IMR-90 (cell line): Measurements from ENCODE around the gene ANK2. TPM values are rescaled to one million over a fixed set of nuclear protein-coding genes. Genes with fewer than 3 reads are reported as not detected.

Source experiments
- ATAC-seq: fragments of 200-7000 bp; cut with Tn5 transposase; 2 replicates; pipeline ENCODE4 v1.9.1; 2020; ENCODE audit warnings: low read depth, mild to moderate bottlenecking, moderate library complexity
- BruUV-seq: library from RNA; stranded (reverse); fragments of 400-500 nt; replicated peaks from 2 replicates; lab custom pipeline; 2021; lab: Mats Ljungman, UMichigan
- CTCF ChIA-PET: fragments of 300-600 bp; formaldehyde crosslinking; extraction: SDS; loops from one replicate; lab custom pipeline; 2021; ENCODE audit warnings: antibody characterized with exemption; lab: Yijun Ruan, JAX
- POLR2A ChIA-PET: fragments of 300-600 bp; sonication (Branson Sonifier 250); formaldehyde crosslinking; loops from one replicate; lab custom pipeline; 2022; ENCODE audit warnings: antibody characterized with exemption; ENCODE audit not compliant: unreplicated experiment; lab: Charles Lee
- DNase-seq: peaks from one replicate; pipeline ENCODE4 v3.0.0; 2013
- H2AFZ ChIP-seq: replicated peaks from 2 replicates; pipeline ENCODE3; 2013; ENCODE audit warnings: low read length, mild to moderate bottlenecking; ENCODE audit not compliant: poor library complexity
- H2AK5ac ChIP-seq: 2 replicates; pipeline ENCODE4 v1.6.1; 2013; ENCODE audit warnings: low read depth, low read length, inconsistent platforms
- H2AK9ac ChIP-seq: replicated peaks from 2 replicates; pipeline ENCODE3; 2013; ENCODE audit warnings: mild to moderate bottlenecking, low read depth, low read length, moderate library complexity; ENCODE audit not compliant: poor library complexity
- H2BK120ac ChIP-seq: 2 replicates; pipeline ENCODE4 v1.6.1; 2013; ENCODE audit warnings: low read depth, low read length, inconsistent platforms
- H2BK15ac ChIP-seq: 3 replicates; pipeline ENCODE4 v1.6.1; 2013; ENCODE audit warnings: low read depth, low read length, inconsistent platforms
- H2BK20ac ChIP-seq: 2 replicates; pipeline ENCODE4 v1.6.1; 2013; ENCODE audit warnings: low read depth, mild to moderate bottlenecking, inconsistent platforms, low read length, moderate library complexity
- H2BK5ac ChIP-seq: 2 replicates; pipeline ENCODE4 v1.6.1; 2013; ENCODE audit warnings: mild to moderate bottlenecking, low read depth, low read length, inconsistent platforms; ENCODE audit not compliant: poor library complexity, severe bottlenecking
- H3K14ac ChIP-seq: replicated peaks from 2 replicates; pipeline ENCODE4 v1.6.1; 2013; ENCODE audit warnings: low read depth, low read length, inconsistent platforms
- H3K18ac ChIP-seq: 2 replicates; pipeline ENCODE4 v1.6.1; 2013; ENCODE audit warnings: low read depth, low read length, control low read depth
- H3K23ac ChIP-seq: 2 replicates; pipeline ENCODE4 v1.6.1; 2013; ENCODE audit warnings: low read depth, low read length, inconsistent platforms
- H3K27ac ChIP-seq: 2 replicates; pipeline ENCODE4 v1.5.1; 2013; ENCODE audit warnings: mild to moderate bottlenecking, control low read depth, low read length; ENCODE audit not compliant: insufficient read depth
- H3K27me3 ChIP-seq: 2 replicates; pipeline ENCODE4 v1.6.1; 2013; ENCODE audit warnings: low read length; ENCODE audit not compliant: control insufficient read depth, insufficient read depth
- H3K36me3 ChIP-seq: 2 replicates; pipeline ENCODE4 v1.6.1; 2013; ENCODE audit warnings: low read length, mixed read lengths; ENCODE audit not compliant: control insufficient read depth, insufficient read depth
- H3K4ac ChIP-seq: 2 replicates; pipeline ENCODE4 v1.6.1; 2013; ENCODE audit warnings: low read depth, low read length, inconsistent platforms
- H3K4me1 ChIP-seq: 2 replicates; pipeline ENCODE4 v1.6.1; 2013; ENCODE audit warnings: low read length, mixed read lengths; ENCODE audit not compliant: control insufficient read depth, insufficient read depth
- H3K4me2 ChIP-seq: 2 replicates; pipeline ENCODE4 v1.6.1; 2013; ENCODE audit warnings: low read depth, mild to moderate bottlenecking, control low read depth, low read length, moderate library complexity
- H3K4me3 ChIP-seq: 2 replicates; pipeline ENCODE4 v1.5.1; 2013; ENCODE audit warnings: low read depth, mild to moderate bottlenecking, control low read depth, low read length, moderate library complexity; ENCODE audit not compliant: insufficient read depth
- H3K56ac ChIP-seq: 2 replicates; pipeline ENCODE4 v1.6.1; 2013; ENCODE audit warnings: low read length, inconsistent platforms; ENCODE audit not compliant: insufficient read depth; ENCODE audit errors: extremely low read depth
- H3K79me1 ChIP-seq, 2 experiments: 2 replicates each; pipeline ENCODE4 v1.6.1; 2013; ENCODE audit warnings: low read length in 2 of 2, inconsistent platforms in 1 of 2, low read depth in 1 of 2
- H3K9ac ChIP-seq: 2 replicates; pipeline ENCODE4 v1.6.1; 2013; ENCODE audit warnings: low read depth, low read length, control low read depth
- H3K9me1 ChIP-seq: 2 replicates; pipeline ENCODE4 v1.6.1; 2013; ENCODE audit warnings: low read length, inconsistent platforms; ENCODE audit not compliant: insufficient read depth
- H3K9me3 ChIP-seq: 2 replicates; pipeline ENCODE4 v1.6.1; 2013; ENCODE audit warnings: low read length; ENCODE audit not compliant: control insufficient read depth, insufficient read depth
- H4K20me1 ChIP-seq: 2 replicates; pipeline ENCODE4 v1.6.1; 2013; ENCODE audit warnings: low read length, inconsistent platforms; ENCODE audit not compliant: insufficient read depth
- H4K5ac ChIP-seq: 2 replicates; pipeline ENCODE4 v1.6.1; 2013; ENCODE audit warnings: mild to moderate bottlenecking, low read depth, low read length, control low read depth
- H4K8ac ChIP-seq, 2 experiments: 2 replicates each; pipeline ENCODE4 v1.6.1; 2013; ENCODE audit warnings: low read depth in 2 of 2, low read length in 2 of 2, control low read depth in 1 of 2, inconsistent platforms in 1 of 2
- H4K91ac ChIP-seq: 2 replicates; pipeline ENCODE4 v1.6.1; 2013; ENCODE audit warnings: low read depth, low read length, inconsistent platforms; ENCODE audit not compliant: insufficient read depth
- BHLHE40 ChIP-seq: fragments of 150-350 bp; IDR thresholded peaks from 2 replicates; pipeline ENCODE4 v1.6.1; 2016; ENCODE audit warnings: mild to moderate bottlenecking, low read depth, low read length
- MAFK ChIP-seq: IDR thresholded peaks from 2 replicates; pipeline ENCODE4 v1.6.1; 2012; ENCODE audit warnings: low read depth, low read length, improper control_type of control experiment
- NFE2L2 ChIP-seq: fragments of 150-350 bp; IDR thresholded peaks from 2 replicates; pipeline ENCODE4 v1.6.1; 2016; ENCODE audit warnings: low read depth, mild to moderate bottlenecking, low read length
- RFX5 ChIP-seq: IDR thresholded peaks from 2 replicates; pipeline ENCODE4 v1.8.0; 2012; ENCODE audit warnings: low read depth, mild to moderate bottlenecking, low read length, moderate library complexity
- SMC3 ChIP-seq: fragments of 150-350 bp; IDR thresholded peaks from 2 replicates; pipeline ENCODE4 v1.6.1; 2016; ENCODE audit warnings: low read depth, mild to moderate bottlenecking, antibody characterized with exemption, low read length, moderate library complexity
- WGBS, 2 experiments: methylation state at CpG; one replicate each; pipeline versions ENCODE4 v1.1.5 to v1.1.7; 2013; ENCODE audit warnings: missing lambda C conversion rate in 2 of 2; ENCODE audit not compliant: insufficient read length in 1 of 2; ENCODE audit errors: extremely low coverage in 2 of 2; 5-methylcytosine and 5-hydroxymethylcytosine counted together
- dilution Hi-C: fragments of 300-500 bp; cut with HindIII; formaldehyde crosslinking; loops from one replicate; pipeline ENCODE4 v1.14.3; 2018; ENCODE audit warnings: low sequenced_read_pairs; ENCODE audit not compliant: unreplicated experiment
- in situ Hi-C: fragments of 300-500 bp; cut with MboI; formaldehyde crosslinking; loops from 3 replicates; pipeline ENCODE4 v1.14.3; 2019; ENCODE audit warnings: low sequenced_read_pairs, inconsistent platforms, mixed read lengths
- intact Hi-C: fragments of 100-400 bp; cut with micrococcal nuclease; formaldehyde crosslinking; loops from 2 replicates; pipeline ENCODE4 v1.10.0; 2022
- polyA plus RNA-seq, 3 experiments: library from polyadenylated mRNA; depleted of rRNA; stranded (reverse); fragments of >200 nt; gene quantifications; 2 replicates each; pipeline ENCODE4 v1.2.3, GENCODE V29; 2012; ENCODE audit warnings: low replicate concordance in 1 of 3
- total RNA-seq: library from RNA; depleted of rRNA; stranded (reverse); fragments of >200 nt; gene quantifications from 2 replicates; pipeline ENCODE4 v1.2.3, GENCODE V29; 2012

Gene ANK2
- total and polyA plus RNA-seq, 2 of the 4 experiments (the other 2 are of a cell fraction) = 0.82 to 6.6 TPM

- Histone ChIP-seq H2AFZ (no peak overlapping the region), H3K4ac (no peak overlapping the region), H3K36me3 (no peaks in the 10 kb centered on the region), H3K14ac (no peak overlapping the region), H3K4me3 (no peak overlapping the region), H3K27ac (no peak overlapping the region), H3K9ac (no peak overlapping the region), H4K8ac (no peak overlapping the region), H3K18ac (no peak overlapping the region), H3K9me1 (no peaks in the 10 kb centered on the region), H2AK9ac (no peak overlapping the region), H3K4me1 (no peaks in the 10 kb centered on the region), H2BK15ac (no peak overlapping the region), H3K27me3 (peaks cover 2% of the 10 kb centered on the region), H3K79me1 (no peaks in the 10 kb centered on the region), H2BK5ac (no peak overlapping the region), H3K56ac (no peak overlapping the region), H2BK120ac (no peak overlapping the region), H3K23ac (no peak overlapping the region), H4K91ac (no peak overlapping the region), H2AK5ac (no peak overlapping the region), H3K9me3 (no peaks in the 10 kb centered on the region), H4K5ac (no peak overlapping the region), H2BK20ac (no peak overlapping the region), H3K4me2 (no peak overlapping the region), H4K20me1 (no peaks in the 10 kb centered on the region)
- DNase-seq (no peak), ATAC-seq (no peak)
- in situ Hi-C loops = no loop called here
- CTCF ChIA-PET = no interaction called here
- BruUV-seq = no TSS peak
- TF ChIP-seq BHLHE40 (no peak), NFE2L2 (no peak), SMC3 (no peak), MAFK (no peak), RFX5 (no peak)
- intact Hi-C loops = loop anchor here (5.0 kb wide), 1 partner anchor 164 kb away; no protein-coding TSS in a partner anchor
- no CpG with 5 or more reads among the region's 2 CpGs for WGBS, 2 experiments
- dilution Hi-C loops = no loop called here
- POLR2A ChIA-PET = no interaction called here
Measured at GRCh38 chr4:113113151-113113550, 63.7 kb downstream of the ANK2 start.
